Chondrocyte (in vitro differentiated cells): ENCODE measurements around the gene ACTR1A. TPM values are rescaled to one million over a fixed set of nuclear protein-coding genes. Genes with fewer than 3 reads are reported as not detected.
A peak's percentile ranks its signal among the peaks of the same experiment; 100 is the strongest.

Source experiments
- DNase-seq: peaks from one replicate; pipeline ENCODE4 v3.0.0; 2021; ENCODE audit warnings: mixed read lengths, low spot score
- H3K27ac Mint-ChIP-seq: one replicate; pipeline ENCODE4 v1.8.0; 2021; ENCODE audit warnings: mild to moderate bottlenecking, moderate library complexity, mixed read lengths; ENCODE audit not compliant: unreplicated experiment
- H3K27me3 Mint-ChIP-seq: 2 replicates; pipeline ENCODE4 v1.8.0; 2021; ENCODE audit warnings: low read depth, mixed read lengths
- H3K36me3 Mint-ChIP-seq: 2 replicates; pipeline ENCODE4 v1.8.0; 2021; ENCODE audit warnings: low read depth, mixed read lengths
- H3K4me1 Mint-ChIP-seq: 2 replicates; pipeline ENCODE4 v1.8.0; 2021; ENCODE audit warnings: low read depth, mild to moderate bottlenecking, mixed read lengths
- H3K4me3 Mint-ChIP-seq: one replicate; pipeline ENCODE4 v1.8.0; 2021; ENCODE audit warnings: mild to moderate bottlenecking, moderate library complexity, mixed read lengths; ENCODE audit not compliant: unreplicated experiment
- H3K9me3 Mint-ChIP-seq: 2 replicates; pipeline ENCODE4 v1.8.0; 2021; ENCODE audit warnings: low read depth, mixed read lengths
- microRNA-seq: library from miRNA; unstranded; fragments of <30 nt; microRNA quantifications from one replicate; pipeline ENCODE4 v1.2.0, GENCODE V29; 2020; ENCODE audit warnings: borderline number of aligned reads
- total RNA-seq: library from RNA; stranded (reverse); gene quantifications from 3 replicates; pipeline ENCODE4 v1.2.1, GENCODE V29; 2021
- TF ChIP-seq, protein P1 (sequence below): fragments of 200-600 bp; sonication (generic); IDR thresholded peaks from 2 replicates; pipeline ENCODE4 v1.5.0; 2021; ENCODE audit warnings: antibody characterized with exemption, mild to moderate bottlenecking, moderate library complexity

ACTR1A gene
- total RNA-seq, 1 donor from 2014 or later: 128 TPM

DNA sequence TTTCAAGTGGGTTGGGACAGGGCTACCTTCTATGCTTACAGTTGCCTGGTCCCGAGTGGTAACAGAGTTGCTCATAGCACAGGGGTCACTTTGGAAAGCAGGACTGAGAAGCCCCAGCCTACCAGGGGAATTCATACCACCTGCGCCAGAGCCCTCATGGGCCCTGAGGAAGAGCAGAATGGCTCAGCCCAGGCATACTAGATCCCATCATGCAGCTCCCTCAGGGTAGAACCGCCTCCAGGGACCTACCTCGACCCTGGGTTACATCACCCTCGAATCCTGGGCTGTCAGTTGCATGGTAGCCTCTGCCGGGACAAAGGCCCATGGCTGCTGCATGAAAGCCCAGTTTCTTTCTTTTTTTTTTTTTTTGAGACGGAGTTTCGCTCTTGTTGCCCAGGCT, 73.0 kb downstream of the ACTR1A start:
- TF ChIP-seq, protein P1, sequence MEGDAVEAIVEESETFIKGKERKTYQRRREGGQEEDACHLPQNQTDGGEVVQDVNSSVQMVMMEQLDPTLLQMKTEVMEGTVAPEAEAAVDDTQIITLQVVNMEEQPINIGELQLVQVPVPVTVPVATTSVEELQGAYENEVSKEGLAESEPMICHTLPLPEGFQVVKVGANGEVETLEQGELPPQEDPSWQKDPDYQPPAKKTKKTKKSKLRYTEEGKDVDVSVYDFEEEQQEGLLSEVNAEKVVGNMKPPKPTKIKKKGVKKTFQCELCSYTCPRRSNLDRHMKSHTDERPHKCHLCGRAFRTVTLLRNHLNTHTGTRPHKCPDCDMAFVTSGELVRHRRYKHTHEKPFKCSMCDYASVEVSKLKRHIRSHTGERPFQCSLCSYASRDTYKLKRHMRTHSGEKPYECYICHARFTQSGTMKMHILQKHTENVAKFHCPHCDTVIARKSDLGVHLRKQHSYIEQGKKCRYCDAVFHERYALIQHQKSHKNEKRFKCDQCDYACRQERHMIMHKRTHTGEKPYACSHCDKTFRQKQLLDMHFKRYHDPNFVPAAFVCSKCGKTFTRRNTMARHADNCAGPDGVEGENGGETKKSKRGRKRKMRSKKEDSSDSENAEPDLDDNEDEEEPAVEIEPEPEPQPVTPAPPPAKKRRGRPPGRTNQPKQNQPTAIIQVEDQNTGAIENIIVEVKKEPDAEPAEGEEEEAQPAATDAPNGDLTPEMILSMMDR: no peak
- H3K4me1 Mint-ChIP-seq: peaks cover 13% of the 10 kb centered on the region

More for the DNA sequence above, 73.0 kb downstream of the ACTR1A start:
- H3K4me3 Mint-ChIP-seq: no peak overlapping the region
- H3K9me3 Mint-ChIP-seq: no peaks in the 10 kb centered on the region
- H3K27ac Mint-ChIP-seq: no peak overlapping the region
- no peaks in the 10 kb centered on the region for H3K27me3 Mint-ChIP-seq
- DNase-seq: no peak
- H3K36me3 Mint-ChIP-seq: no peaks in the 10 kb centered on the region

Small RNA genes lying within 50 kb of the gene (microRNA-seq; reads per million reads assigned to microRNA genes)
- 32.1 reads per million, percentile 44 among the genes with 10 or more reads in this experiment for gene MIR146B

Other genes with a start within 250 kb of the ACTR1A start
- 29.4 to 38.0 TPM (median 35.9 TPM) in 3 replicates for gene NFKB2, start 107.0 kb downstream of the ACTR1A start, total RNA-seq
- 3.0 to 4.0 TPM (median 4.0 TPM) in 3 replicates for gene PSD, start 83.9 kb downstream of the ACTR1A start, total RNA-seq
- gene FBXL15, start 81.9 kb downstream of the ACTR1A start, total RNA-seq: 8.8 to 10.1 TPM (median 9.0 TPM) in 3 replicates
- 55.1 to 64.3 TPM (median 57.7 TPM) in 3 replicates for gene CUEDC2, start 70.1 kb downstream of the ACTR1A start, total RNA-seq
- gene C10orf95, start 51.2 kb downstream of the ACTR1A start, total RNA-seq: not detected in 3 replicates
- gene SUFU, start 1.3 kb upstream of the ACTR1A start, total RNA-seq: 14.5 to 15.5 TPM (median 15.5 TPM) in 3 replicates
- 40.3 to 74.4 TPM (median 66.8 TPM) in 3 replicates for gene TRIM8, start 141.8 kb upstream of the ACTR1A start, total RNA-seq
- gene ARL3, start 211.7 kb upstream of the ACTR1A start, total RNA-seq: 12.1 to 16.5 TPM (median 13.6 TPM) in 3 replicates
- 4.0 to 11.1 TPM (median 4.7 TPM) in 3 replicates for gene SFXN2, start 211.9 kb upstream of the ACTR1A start, total RNA-seq
- 95.3 to 97.1 TPM (median 95.8 TPM) in 3 replicates for gene WBP1L, start 241.2 kb upstream of the ACTR1A start, total RNA-seq